Endodermal cell (in vitro differentiated cells): Measurements from ENCODE around the gene GAB2. TPM values are rescaled to one million over a fixed set of nuclear protein-coding genes. Genes with fewer than 3 reads are reported as not detected.
A peak's percentile ranks its signal among the peaks of the same experiment; 100 is the strongest.

ENCODE experiments used
- DNase-seq: peaks from one replicate; pipeline ENCODE4 v3.0.0-alpha.2; 2017
- H3K27ac ChIP-seq: 2 replicates; pipeline ENCODE4 v1.5.1; 2013; ENCODE audit warnings: mild to moderate bottlenecking, low read depth, low read length, moderate library complexity
- H3K27me3 ChIP-seq: 2 replicates; pipeline ENCODE4 v1.6.1; 2013; ENCODE audit warnings: mild to moderate bottlenecking, low read length, moderate library complexity; ENCODE audit not compliant: insufficient read depth, control insufficient read depth, poor library complexity, severe bottlenecking
- H3K36me3 ChIP-seq: 2 replicates; pipeline ENCODE4 v1.7.0; 2013; ENCODE audit warnings: mild to moderate bottlenecking, low read length, moderate library complexity; ENCODE audit not compliant: control insufficient read depth, insufficient read depth
- H3K4me1 ChIP-seq: one replicate; pipeline ENCODE4 v1.7.0; 2013; ENCODE audit warnings: low read length; ENCODE audit not compliant: control insufficient read depth, insufficient read depth
- H3K4me3 ChIP-seq: 2 replicates; pipeline ENCODE4 v1.5.1; 2013; ENCODE audit warnings: mild to moderate bottlenecking, low read length, moderate library complexity
- H3K9ac ChIP-seq: 2 replicates; pipeline ENCODE4 v1.6.1; 2013; ENCODE audit warnings: mild to moderate bottlenecking, low read length, moderate library complexity; ENCODE audit not compliant: poor library complexity, severe bottlenecking; ENCODE audit errors: extremely low read depth
- H3K9me3 ChIP-seq: 2 replicates; pipeline ENCODE4 v1.6.1; 2013; ENCODE audit warnings: mild to moderate bottlenecking, low read length, moderate library complexity; ENCODE audit not compliant: control insufficient read depth
- H3K27ac Mint-ChIP-seq: 2 replicates; pipeline ENCODE4 v1.8.0; 2020; ENCODE audit warnings: mixed read lengths
- H3K27me3 Mint-ChIP-seq: 2 replicates; pipeline ENCODE4 v1.8.0; 2021; ENCODE audit warnings: mild to moderate bottlenecking, mixed read lengths; ENCODE audit not compliant: insufficient read depth
- H3K36me3 Mint-ChIP-seq: 2 replicates; pipeline ENCODE4 v1.8.0; 2020; ENCODE audit warnings: low read depth, mixed read lengths
- H3K4me1 Mint-ChIP-seq: 2 replicates; pipeline ENCODE4 v1.8.0; 2020; ENCODE audit warnings: mixed read lengths
- H3K4me3 Mint-ChIP-seq: 2 replicates; pipeline ENCODE4 v1.8.0; 2020; ENCODE audit warnings: mild to moderate bottlenecking, moderate library complexity, mixed read lengths
- H3K9me3 Mint-ChIP-seq: 2 replicates; pipeline ENCODE4 v1.8.0; 2020; ENCODE audit warnings: mild to moderate bottlenecking, mixed read lengths
- CTCF ChIP-seq: fragments of 200-600 bp; sonication (generic); conservative IDR thresholded peaks from 2 replicates; pipeline ENCODE4 v1.5.0; 2021; ENCODE audit warnings: antibody characterized with exemption, mild to moderate bottlenecking
- WGBS, 2 experiments: methylation state at CpG; one replicate each; pipeline versions ENCODE4 v1.1.5 to v1.1.7; 2013; ENCODE audit warnings: missing lambda C conversion rate in 2 of 2, mixed read lengths in 1 of 2; ENCODE audit not compliant: insufficient coverage in 1 of 2, insufficient read length in 1 of 2; 5-methylcytosine and 5-hydroxymethylcytosine counted together
- total RNA-seq, 2 donors: library from RNA; stranded (reverse); fragmentation: NEBNext Ultra II Directional in 1 of 2; extraction: Animal tissue kit (Norgen Biotek cat#: 25700) in 1 of 2; gene quantifications; 2 replicates in 1 of 2; 3 replicates in 1 of 2; pipeline ENCODE4 v1.2.1, GENCODE V29; 2021

GAB2 gene
- total RNA-seq, 2 donors from 2014 or later = 26.9 to 62.8 TPM

DNA sequence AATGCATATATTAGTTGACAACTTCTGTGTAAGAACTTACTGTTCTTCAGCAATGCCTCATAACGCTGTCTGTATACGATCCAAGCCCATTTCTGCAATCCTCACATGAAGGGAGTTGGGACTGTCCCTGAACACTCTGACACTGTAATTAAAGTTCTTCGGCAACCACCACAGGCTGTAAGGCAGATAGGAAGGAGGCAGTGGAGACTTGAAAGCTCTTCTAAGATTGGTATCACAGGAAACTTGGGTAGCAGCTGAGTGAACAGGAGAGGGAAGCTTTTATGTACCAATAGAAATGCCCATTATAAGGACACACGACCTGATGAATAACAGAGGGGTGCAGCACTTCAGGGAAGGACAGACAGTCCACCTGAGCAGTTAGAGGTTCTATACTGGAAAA, 12.0 kb upstream of the GAB2 start:
- Mint-ChIP-seq H3K4me1 (peaks cover 37% of the 10 kb centered on the region), H3K9me3 (no peaks in the 10 kb centered on the region), H3K36me3 (peaks cover 5% of the 10 kb centered on the region), H3K4me3 (no peak overlapping the region), H3K27ac (peak overlapping the region; percentile 27), H3K27me3 (no peaks in the 10 kb centered on the region)
- Histone ChIP-seq H3K9me3 (no peaks in the 10 kb centered on the region), H3K27ac (no peak overlapping the region), H3K4me1 (peaks cover 17% of the 10 kb centered on the region), H3K36me3 (no peaks in the 10 kb centered on the region), H3K9ac (peak overlapping the region; percentile 52), H3K27me3 (no peaks in the 10 kb centered on the region), H3K4me3 (peak overlapping the region; percentile 29)
- no peak for DNase-seq
- TF ChIP-seq CTCF = no peak
- 85 to 93% methylated on average over 4 of the region's 4 CpGs for WGBS, 2 experiments

- Mint-ChIP-seq H3K4me3 (no peak overlapping the region), H3K27ac (peak overlapping the region; percentile 27), H3K27me3 (no peaks in the 10 kb centered on the region), H3K4me1 (peaks cover 40% of the 10 kb centered on the region), H3K9me3 (no peaks in the 10 kb centered on the region), H3K36me3 (peaks cover 5% of the 10 kb centered on the region)
- Histone ChIP-seq H3K36me3 (no peaks in the 10 kb centered on the region), H3K27me3 (no peaks in the 10 kb centered on the region), H3K4me3 (peak overlapping the region; percentile 29), H3K4me1 (peaks cover 17% of the 10 kb centered on the region), H3K9me3 (no peaks in the 10 kb centered on the region), H3K9ac (peak overlapping the region; percentile 52), H3K27ac (no peak overlapping the region)
- no peak for TF ChIP-seq CTCF
- DNase-seq = no peak
Observed at GRCh38 chr11:78429209-78429608, 11.6 kb upstream of the GAB2 start.

DNA sequence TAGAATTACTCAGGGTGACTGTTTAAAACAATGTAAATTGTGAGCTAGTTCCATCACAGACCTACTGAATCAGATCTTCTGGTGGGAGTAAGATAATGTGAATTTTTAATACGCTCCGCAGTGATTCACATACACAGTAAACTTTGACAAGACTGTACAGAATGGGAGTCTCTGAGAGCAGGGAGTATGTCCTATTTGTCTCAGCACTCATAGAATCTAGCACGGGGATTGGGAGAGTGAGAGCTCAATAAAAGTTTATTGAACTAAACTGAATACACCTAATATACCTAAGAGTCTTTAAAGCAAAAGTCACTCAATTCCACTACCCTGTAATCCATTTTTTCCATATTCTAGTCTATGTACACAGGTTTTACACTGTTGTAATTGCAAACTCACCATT, 11.2 kb upstream of the GAB2 start:
- Mint-ChIP-seq H3K27me3 (no peaks in the 10 kb centered on the region), H3K36me3 (peaks cover 5% of the 10 kb centered on the region), H3K27ac (no peak overlapping the region), H3K9me3 (no peaks in the 10 kb centered on the region), H3K4me3 (peak overlapping the region; percentile 3), H3K4me1 (peaks cover 40% of the 10 kb centered on the region)
- Histone ChIP-seq H3K27ac (no peak overlapping the region), H3K9ac (no peak overlapping the region), H3K4me1 (peaks cover 17% of the 10 kb centered on the region), H3K27me3 (no peaks in the 10 kb centered on the region), H3K4me3 (peak overlapping the region; percentile 20), H3K36me3 (no peaks in the 10 kb centered on the region), H3K9me3 (no peaks in the 10 kb centered on the region)
- WGBS, 2 experiments = 97% methylated on average over 3 of the region's 3 CpGs; no CpG with 5 or more reads in 1 of the 2 experiments
- no peak for TF ChIP-seq CTCF
- no peak for DNase-seq
